SK-N-SH treated with all-trans-retinoic acid at 6 μM for 48 hours (cell line): Measurements from ENCODE around the gene SPOP.

Experiments
- ARNTL ChIP-seq: fragments of 450-650 bp; formaldehyde crosslinking; IDR thresholded peaks from 2 replicates; pipeline ENCODE4 v1.5.0; 2020; ENCODE audit warnings: low read depth, mild to moderate bottlenecking, moderate library complexity, borderline replicate concordance
- CSRNP3 ChIP-seq: fragments of 250-450 bp; sonication (Bioruptor Pico); IDR thresholded peaks from 2 replicates; pipeline ENCODE4 v1.5.1; 2021; ENCODE audit warnings: mild to moderate bottlenecking, moderate library complexity
- OSR1 ChIP-seq: fragments of 250-450 bp; sonication (Bioruptor Pico); IDR thresholded peaks from 2 replicates; pipeline ENCODE4 v1.8.0; 2022; ENCODE audit warnings: moderate library complexity, mild to moderate bottlenecking, inconsistent platforms
- PATZ1 ChIP-seq: fragments of 250-450 bp; sonication (Bioruptor Pico); IDR thresholded peaks from 2 replicates; pipeline ENCODE4 v1.8.0; 2020; ENCODE audit warnings: mild to moderate bottlenecking, moderate library complexity, borderline replicate concordance
- POU6F1 ChIP-seq: fragments of 250-450 bp; sonication (Bioruptor Pico); IDR thresholded peaks from 2 replicates; pipeline ENCODE4 v1.8.0; 2021; ENCODE audit warnings: low read depth, mild to moderate bottlenecking, moderate library complexity, borderline replicate concordance
- RARB ChIP-seq: fragments of 250-450 bp; sonication (Bioruptor Pico); IDR thresholded peaks from 2 replicates; pipeline ENCODE4 v1.8.0; 2021; ENCODE audit warnings: mild to moderate bottlenecking, moderate library complexity
- SNAI2 ChIP-seq: fragments of 250-450 bp; sonication (Bioruptor Pico); IDR thresholded peaks from 2 replicates; pipeline ENCODE4 v1.5.0; 2020; ENCODE audit warnings: mild to moderate bottlenecking, moderate library complexity
- TCF4 ChIP-seq: fragments of 250-450 bp; sonication (Bioruptor Pico); IDR thresholded peaks from 2 replicates; pipeline ENCODE4 v1.8.0; 2021; ENCODE audit warnings: mild to moderate bottlenecking, moderate library complexity, borderline replicate concordance
- TOX ChIP-seq: fragments of 250-450 bp; sonication (Bioruptor Pico); IDR thresholded peaks from 2 replicates; pipeline ENCODE4 v1.8.0; 2021; ENCODE audit warnings: mild to moderate bottlenecking, moderate library complexity, borderline replicate concordance
- TSHZ2 ChIP-seq: fragments of 250-450 bp; sonication (Bioruptor Pico); IDR thresholded peaks from 2 replicates; pipeline ENCODE4 v1.5.0; 2020; ENCODE audit warnings: mild to moderate bottlenecking, moderate library complexity
- ZNF8 ChIP-seq: fragments of 450-650 bp; formaldehyde crosslinking; IDR thresholded peaks from 2 replicates; pipeline ENCODE4 v1.5.0; 2020; ENCODE audit warnings: mild to moderate bottlenecking, moderate library complexity

GRCh38 chr17:49637739-49638138 lies 40.2 kb downstream of the SPOP start:
- no peak for TF ChIP-seq RARB
- TF ChIP-seq ZNF8 (CRISPR knock-in tag) = no peak
- TF ChIP-seq TSHZ2 (CRISPR knock-in tag) = no peak
- TF ChIP-seq OSR1 (CRISPR knock-in tag) = no peak
- TF ChIP-seq SNAI2 (CRISPR knock-in tag) = no peak
- no peak for TF ChIP-seq CSRNP3
- TF ChIP-seq POU6F1 (CRISPR knock-in tag) = no peak
- no peak for TF ChIP-seq TCF4 (CRISPR knock-in tag)
- no peak for TF ChIP-seq TOX (CRISPR knock-in tag)
- TF ChIP-seq ARNTL (CRISPR knock-in tag) = no peak
- no peak for TF ChIP-seq PATZ1 (CRISPR knock-in tag)
